IMR-90 (cell line): ENCODE measurements around the gene GPR17. TPM values are rescaled to one million over a fixed set of nuclear protein-coding genes. Genes with fewer than 3 reads are reported as not detected.

ENCODE experiments used
- ATAC-seq: fragments of 200-7000 bp; cut with Tn5 transposase; 2 replicates; pipeline ENCODE4 v1.9.1; 2020; ENCODE audit warnings: low read depth, mild to moderate bottlenecking, moderate library complexity
- BruUV-seq: library from RNA; stranded (reverse); fragments of 400-500 nt; replicated peaks from 2 replicates; lab custom pipeline; 2021; lab: Mats Ljungman, UMichigan
- CTCF ChIA-PET: fragments of 300-600 bp; formaldehyde crosslinking; extraction: SDS; loops from one replicate; lab custom pipeline; 2021; ENCODE audit warnings: antibody characterized with exemption; lab: Yijun Ruan, JAX
- POLR2A ChIA-PET: fragments of 300-600 bp; sonication (Branson Sonifier 250); formaldehyde crosslinking; loops from one replicate; lab custom pipeline; 2022; ENCODE audit warnings: antibody characterized with exemption; ENCODE audit not compliant: unreplicated experiment; lab: Charles Lee
- DNase-seq: peaks from one replicate; pipeline ENCODE4 v3.0.0; 2013
- H2AFZ ChIP-seq: replicated peaks from 2 replicates; pipeline ENCODE3; 2013; ENCODE audit warnings: low read length, mild to moderate bottlenecking; ENCODE audit not compliant: poor library complexity
- H2AK5ac ChIP-seq: 2 replicates; pipeline ENCODE4 v1.6.1; 2013; ENCODE audit warnings: low read depth, low read length, inconsistent platforms
- H2AK9ac ChIP-seq: replicated peaks from 2 replicates; pipeline ENCODE3; 2013; ENCODE audit warnings: mild to moderate bottlenecking, low read depth, low read length, moderate library complexity; ENCODE audit not compliant: poor library complexity
- H2BK120ac ChIP-seq: 2 replicates; pipeline ENCODE4 v1.6.1; 2013; ENCODE audit warnings: low read depth, low read length, inconsistent platforms
- H2BK15ac ChIP-seq: 3 replicates; pipeline ENCODE4 v1.6.1; 2013; ENCODE audit warnings: low read depth, low read length, inconsistent platforms
- H2BK20ac ChIP-seq: 2 replicates; pipeline ENCODE4 v1.6.1; 2013; ENCODE audit warnings: low read depth, mild to moderate bottlenecking, inconsistent platforms, low read length, moderate library complexity
- H2BK5ac ChIP-seq: 2 replicates; pipeline ENCODE4 v1.6.1; 2013; ENCODE audit warnings: mild to moderate bottlenecking, low read depth, low read length, inconsistent platforms; ENCODE audit not compliant: poor library complexity, severe bottlenecking
- H3K14ac ChIP-seq: replicated peaks from 2 replicates; pipeline ENCODE4 v1.6.1; 2013; ENCODE audit warnings: low read depth, low read length, inconsistent platforms
- H3K18ac ChIP-seq: 2 replicates; pipeline ENCODE4 v1.6.1; 2013; ENCODE audit warnings: low read depth, low read length, control low read depth
- H3K23ac ChIP-seq: 2 replicates; pipeline ENCODE4 v1.6.1; 2013; ENCODE audit warnings: low read depth, low read length, inconsistent platforms
- H3K27ac ChIP-seq: 2 replicates; pipeline ENCODE4 v1.5.1; 2013; ENCODE audit warnings: mild to moderate bottlenecking, control low read depth, low read length; ENCODE audit not compliant: insufficient read depth
- H3K27me3 ChIP-seq: 2 replicates; pipeline ENCODE4 v1.6.1; 2013; ENCODE audit warnings: low read length; ENCODE audit not compliant: control insufficient read depth, insufficient read depth
- H3K36me3 ChIP-seq: 2 replicates; pipeline ENCODE4 v1.6.1; 2013; ENCODE audit warnings: low read length, mixed read lengths; ENCODE audit not compliant: control insufficient read depth, insufficient read depth
- H3K4ac ChIP-seq: 2 replicates; pipeline ENCODE4 v1.6.1; 2013; ENCODE audit warnings: low read depth, low read length, inconsistent platforms
- H3K4me1 ChIP-seq: 2 replicates; pipeline ENCODE4 v1.6.1; 2013; ENCODE audit warnings: low read length, mixed read lengths; ENCODE audit not compliant: control insufficient read depth, insufficient read depth
- H3K4me2 ChIP-seq: 2 replicates; pipeline ENCODE4 v1.6.1; 2013; ENCODE audit warnings: low read depth, mild to moderate bottlenecking, control low read depth, low read length, moderate library complexity
- H3K4me3 ChIP-seq: 2 replicates; pipeline ENCODE4 v1.5.1; 2013; ENCODE audit warnings: low read depth, mild to moderate bottlenecking, control low read depth, low read length, moderate library complexity; ENCODE audit not compliant: insufficient read depth
- H3K56ac ChIP-seq: 2 replicates; pipeline ENCODE4 v1.6.1; 2013; ENCODE audit warnings: low read length, inconsistent platforms; ENCODE audit not compliant: insufficient read depth; ENCODE audit errors: extremely low read depth
- H3K79me1 ChIP-seq, 2 experiments: 2 replicates each; pipeline ENCODE4 v1.6.1; 2013; ENCODE audit warnings: low read length in 2 of 2, inconsistent platforms in 1 of 2, low read depth in 1 of 2
- H3K9ac ChIP-seq: 2 replicates; pipeline ENCODE4 v1.6.1; 2013; ENCODE audit warnings: low read depth, low read length, control low read depth
- H3K9me1 ChIP-seq: 2 replicates; pipeline ENCODE4 v1.6.1; 2013; ENCODE audit warnings: low read length, inconsistent platforms; ENCODE audit not compliant: insufficient read depth
- H3K9me3 ChIP-seq: 2 replicates; pipeline ENCODE4 v1.6.1; 2013; ENCODE audit warnings: low read length; ENCODE audit not compliant: control insufficient read depth, insufficient read depth
- H4K20me1 ChIP-seq: 2 replicates; pipeline ENCODE4 v1.6.1; 2013; ENCODE audit warnings: low read length, inconsistent platforms; ENCODE audit not compliant: insufficient read depth
- H4K5ac ChIP-seq: 2 replicates; pipeline ENCODE4 v1.6.1; 2013; ENCODE audit warnings: mild to moderate bottlenecking, low read depth, low read length, control low read depth
- H4K8ac ChIP-seq, 2 experiments: 2 replicates each; pipeline ENCODE4 v1.6.1; 2013; ENCODE audit warnings: low read depth in 2 of 2, low read length in 2 of 2, control low read depth in 1 of 2, inconsistent platforms in 1 of 2
- H4K91ac ChIP-seq: 2 replicates; pipeline ENCODE4 v1.6.1; 2013; ENCODE audit warnings: low read depth, low read length, inconsistent platforms; ENCODE audit not compliant: insufficient read depth
- CHD1 ChIP-seq: IDR thresholded peaks from 2 replicates; pipeline ENCODE4 v1.6.1; 2012; ENCODE audit warnings: low read depth, low read length, improper control_type of control experiment
- MXI1 ChIP-seq: IDR thresholded peaks from 2 replicates; pipeline ENCODE4 v1.6.1; 2012; ENCODE audit warnings: low read depth, mild to moderate bottlenecking, low read length, moderate library complexity, borderline replicate concordance
- POLR2A ChIP-seq: IDR thresholded peaks from 2 replicates; pipeline ENCODE4 v1.6.1; 2012; ENCODE audit warnings: mild to moderate bottlenecking, low read depth, low read length
- RAD21 ChIP-seq: IDR thresholded peaks from 2 replicates; pipeline ENCODE4 v1.6.1; 2012; ENCODE audit warnings: low read length, improper control_type of control experiment
- RFX5 ChIP-seq: IDR thresholded peaks from 2 replicates; pipeline ENCODE4 v1.8.0; 2012; ENCODE audit warnings: low read depth, mild to moderate bottlenecking, low read length, moderate library complexity
- SMC3 ChIP-seq: fragments of 150-350 bp; IDR thresholded peaks from 2 replicates; pipeline ENCODE4 v1.6.1; 2016; ENCODE audit warnings: low read depth, mild to moderate bottlenecking, antibody characterized with exemption, low read length, moderate library complexity
- WGBS, 2 experiments: methylation state at CpG; one replicate each; pipeline versions ENCODE4 v1.1.5 to v1.1.7; 2013; ENCODE audit warnings: missing lambda C conversion rate in 2 of 2; ENCODE audit not compliant: insufficient read length in 1 of 2; ENCODE audit errors: extremely low coverage in 2 of 2; 5-methylcytosine and 5-hydroxymethylcytosine counted together
- dilution Hi-C: fragments of 300-500 bp; cut with HindIII; formaldehyde crosslinking; loops from one replicate; pipeline ENCODE4 v1.14.3; 2018; ENCODE audit warnings: low sequenced_read_pairs; ENCODE audit not compliant: unreplicated experiment
- in situ Hi-C: fragments of 300-500 bp; cut with MboI; formaldehyde crosslinking; loops from 3 replicates; pipeline ENCODE4 v1.14.3; 2019; ENCODE audit warnings: low sequenced_read_pairs, inconsistent platforms, mixed read lengths
- intact Hi-C: fragments of 100-400 bp; cut with micrococcal nuclease; formaldehyde crosslinking; loops from 2 replicates; pipeline ENCODE4 v1.10.0; 2022
- polyA plus RNA-seq, 3 experiments: library from polyadenylated mRNA; depleted of rRNA; stranded (reverse); fragments of >200 nt; gene quantifications; 2 replicates each; pipeline ENCODE4 v1.2.3, GENCODE V29; 2012; ENCODE audit warnings: low replicate concordance in 1 of 3
- total RNA-seq: library from RNA; depleted of rRNA; stranded (reverse); fragments of >200 nt; gene quantifications from 2 replicates; pipeline ENCODE4 v1.2.3, GENCODE V29; 2012
- TF ChIP-seq, protein P1 (sequence below): fragments of 150-350 bp; IDR thresholded peaks from 2 replicates; pipeline ENCODE4 v1.6.1; 2016; ENCODE audit warnings: low read depth, mild to moderate bottlenecking, low read length, moderate library complexity, borderline replicate concordance
- TF ChIP-seq, protein P2 (sequence below): fragments of 150-350 bp; IDR thresholded peaks from 2 replicates; pipeline ENCODE4 v1.6.1; 2017; ENCODE audit warnings: mild to moderate bottlenecking, antibody characterized with exemption, low read length, low read depth

Gene GPR17
- total and polyA plus RNA-seq, 2 of the 4 experiments (the other 2 are of a cell fraction) = not detected

DNA sequence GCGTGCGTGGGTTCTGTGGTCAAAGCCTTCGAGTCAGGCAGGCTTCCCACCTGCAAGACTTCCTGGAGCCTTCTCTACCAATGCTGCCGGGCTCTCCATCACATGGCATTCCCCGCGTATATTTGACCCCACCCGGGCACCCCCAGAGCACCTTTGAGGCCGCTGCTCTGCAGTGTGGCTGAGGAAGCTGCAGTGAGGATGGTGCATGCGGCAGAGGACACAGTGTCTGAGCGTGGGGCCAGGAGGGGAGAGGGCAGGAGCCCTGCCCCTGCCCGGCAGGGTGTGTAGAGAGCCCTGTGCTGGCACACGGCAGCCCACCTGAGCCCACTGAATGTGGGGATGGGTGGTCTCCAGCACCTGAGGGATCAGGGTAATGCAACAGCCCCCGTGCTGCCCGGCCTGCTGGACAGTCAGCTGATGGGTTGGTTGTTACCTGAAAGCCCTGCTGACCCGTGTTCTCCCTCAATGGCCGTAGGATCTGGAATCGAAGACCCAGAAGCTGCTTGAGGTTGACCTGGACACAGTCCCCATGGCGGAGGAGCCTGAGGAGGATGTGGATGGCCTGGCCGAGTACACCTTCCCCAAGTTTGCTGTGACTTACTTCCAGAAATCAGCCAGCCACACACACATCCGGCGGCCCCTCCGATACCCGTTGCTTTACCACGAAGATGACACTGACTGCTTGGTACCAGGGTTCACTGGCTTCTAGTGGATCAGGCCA lies 36.8 kb upstream of the GPR17 start:
- Histone ChIP-seq H3K4me1 (no peaks in the 10 kb centered on the region), H3K18ac (no peak overlapping the region), H3K4me2 (no peak overlapping the region), H4K5ac (no peak overlapping the region), H3K9ac (no peak overlapping the region), H3K9me1 (no peaks in the 10 kb centered on the region), H4K8ac (no peak overlapping the region), H2BK15ac (no peak overlapping the region), H2BK120ac (no peak overlapping the region), H3K36me3 (no peaks in the 10 kb centered on the region), H3K27me3 (peaks cover 19% of the 10 kb centered on the region), H2AFZ (peak overlapping the region; percentile 44), H3K56ac (no peak overlapping the region), H3K4me3 (no peak overlapping the region), H3K79me1 (no peaks in the 10 kb centered on the region), H2BK5ac (no peak overlapping the region), H2BK20ac (no peak overlapping the region), H3K4ac (no peak overlapping the region), H4K91ac (no peak overlapping the region), H3K9me3 (peaks cover 21% of the 10 kb centered on the region), H2AK5ac (no peak overlapping the region), H3K23ac (no peak overlapping the region), H3K27ac (no peak overlapping the region), H4K20me1 (no peaks in the 10 kb centered on the region), H3K14ac (no peak overlapping the region), H2AK9ac (no peak overlapping the region)
- DNase-seq = no peak
- ATAC-seq = no peak
- BruUV-seq = no TSS peak
- intact Hi-C loops (loop anchor here (2.0 kb wide), 1 partner anchor 14 kb away; no protein-coding TSS in a partner anchor), dilution Hi-C loops (no loop called here), in situ Hi-C loops (no loop called here)
- POLR2A ChIA-PET = no interaction called here
- CTCF ChIA-PET = no interaction called here
- no peak for TF ChIP-seq RAD21
- TF ChIP-seq, protein P1, sequence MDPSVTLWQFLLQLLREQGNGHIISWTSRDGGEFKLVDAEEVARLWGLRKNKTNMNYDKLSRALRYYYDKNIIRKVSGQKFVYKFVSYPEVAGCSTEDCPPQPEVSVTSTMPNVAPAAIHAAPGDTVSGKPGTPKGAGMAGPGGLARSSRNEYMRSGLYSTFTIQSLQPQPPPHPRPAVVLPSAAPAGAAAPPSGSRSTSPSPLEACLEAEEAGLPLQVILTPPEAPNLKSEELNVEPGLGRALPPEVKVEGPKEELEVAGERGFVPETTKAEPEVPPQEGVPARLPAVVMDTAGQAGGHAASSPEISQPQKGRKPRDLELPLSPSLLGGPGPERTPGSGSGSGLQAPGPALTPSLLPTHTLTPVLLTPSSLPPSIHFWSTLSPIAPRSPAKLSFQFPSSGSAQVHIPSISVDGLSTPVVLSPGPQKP = no peak
- no peak for TF ChIP-seq SMC3
- TF ChIP-seq RFX5 = no peak
- TF ChIP-seq MXI1 = no peak
- no peak for TF ChIP-seq POLR2A
- TF ChIP-seq CHD1 = no peak
- TF ChIP-seq, protein P2, sequence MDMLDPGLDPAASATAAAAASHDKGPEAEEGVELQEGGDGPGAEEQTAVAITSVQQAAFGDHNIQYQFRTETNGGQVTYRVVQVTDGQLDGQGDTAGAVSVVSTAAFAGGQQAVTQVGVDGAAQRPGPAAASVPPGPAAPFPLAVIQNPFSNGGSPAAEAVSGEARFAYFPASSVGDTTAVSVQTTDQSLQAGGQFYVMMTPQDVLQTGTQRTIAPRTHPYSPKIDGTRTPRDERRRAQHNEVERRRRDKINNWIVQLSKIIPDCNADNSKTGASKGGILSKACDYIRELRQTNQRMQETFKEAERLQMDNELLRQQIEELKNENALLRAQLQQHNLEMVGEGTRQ = no peak
- WGBS, 2 experiments = 75% methylated on average over 12 of the region's 24 CpGs; no CpG with 5 or more reads in 1 of the 2 experiments
